HG02884 (cell line): ENCODE data around the gene TFPI.
"Not testable (repeated sequence)": the region's sequence is repeated elsewhere in the genome, so short reads cannot be mapped to it uniquely, and the experiment has no call there.

Experiments
- ATAC-seq: cut with Tn5 transposase; IDR thresholded peaks from one replicate; pipeline ENCODE4 v1.9.1; 2021; ENCODE audit warnings: mild to moderate bottlenecking, moderate library complexity; ENCODE audit not compliant: unreplicated experiment

TFPI gene

DNA sequence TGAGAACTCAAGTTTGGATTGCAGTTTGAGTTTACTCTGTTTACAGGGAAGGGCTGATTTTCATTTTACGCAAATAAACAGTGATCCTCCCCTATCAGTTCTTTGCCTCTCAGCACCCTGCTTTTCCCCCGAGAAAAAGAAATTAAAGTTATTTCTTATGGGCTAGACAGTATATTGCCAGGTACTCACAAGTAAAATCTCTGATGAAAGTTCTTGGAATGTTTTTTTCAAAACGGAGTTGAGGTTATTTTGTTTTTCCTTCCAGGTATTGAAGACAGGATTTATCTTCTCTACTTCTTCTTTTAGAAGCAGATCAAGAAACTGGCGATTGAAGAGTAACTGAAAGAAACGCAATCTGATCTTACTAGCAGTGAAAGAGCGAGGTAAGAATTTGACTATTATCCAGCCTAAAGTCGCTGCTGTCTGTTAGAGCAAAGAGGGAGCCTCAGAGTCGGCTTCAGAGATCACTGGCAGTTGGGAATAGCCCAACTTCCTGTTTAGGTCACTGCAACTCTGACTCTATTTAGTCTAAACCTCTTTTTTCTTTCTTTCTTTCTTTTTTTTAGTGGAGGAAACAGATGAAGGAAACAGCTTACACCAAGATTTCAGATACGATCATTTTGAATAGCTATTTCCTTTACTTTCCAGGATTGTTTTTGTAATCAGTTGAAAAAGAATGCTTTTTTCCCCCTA is at the start of gene TFPI:
TSS of gene TFPI (minus strand) at position 425 of the 693 bp plus-strand sequence. CDS start 50,667 bp downstream, outside the sequence.
- no peak for ATAC-seq

GRCh38 chr2:187594801-187595200 is 40.6 kb upstream of the TFPI start:
- no peak for ATAC-seq

DNA sequence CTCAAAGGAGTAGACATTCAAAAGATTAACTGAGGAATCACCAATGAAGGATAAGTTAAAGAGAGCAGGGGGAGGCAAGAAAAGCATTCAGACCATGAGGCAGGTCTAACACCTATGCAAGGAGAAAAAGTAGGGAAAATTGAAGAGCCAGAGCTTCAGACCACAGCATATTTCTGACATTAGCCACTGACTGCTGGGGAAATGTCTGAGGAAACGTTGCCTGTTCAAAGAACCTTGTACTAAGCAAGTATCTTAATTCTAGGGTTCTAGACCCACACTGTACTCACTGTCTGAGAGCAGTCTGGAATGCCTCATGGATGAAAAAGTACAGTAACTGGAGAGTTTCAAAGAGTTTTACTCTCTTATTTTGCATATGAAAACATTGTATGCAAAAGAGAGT is 39.5 kb upstream of the TFPI start:
- ATAC-seq = no peak

GRCh38 chr2:187593098-187593497 is 38.9 kb upstream of the TFPI start:
- ATAC-seq = no peak

DNA sequence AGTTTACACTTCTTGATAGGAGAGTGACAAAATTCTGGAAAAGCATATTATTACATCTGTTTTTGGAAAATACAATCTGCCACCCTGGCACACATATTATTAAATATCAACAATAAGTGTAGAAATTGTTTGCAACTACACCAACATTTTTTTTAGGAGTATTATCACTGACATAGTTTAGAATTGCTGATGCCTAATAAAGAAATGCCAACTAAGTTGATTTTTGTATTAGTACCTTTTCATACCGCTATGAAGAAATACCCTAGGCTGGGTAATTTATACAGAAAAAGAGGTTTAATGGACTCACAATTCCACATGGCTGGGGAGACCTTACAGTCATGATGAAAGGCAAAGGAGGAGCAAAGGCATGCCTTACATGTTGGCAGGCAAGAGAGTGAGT is 35.9 kb upstream of the TFPI start:
- ATAC-seq = no peak

DNA sequence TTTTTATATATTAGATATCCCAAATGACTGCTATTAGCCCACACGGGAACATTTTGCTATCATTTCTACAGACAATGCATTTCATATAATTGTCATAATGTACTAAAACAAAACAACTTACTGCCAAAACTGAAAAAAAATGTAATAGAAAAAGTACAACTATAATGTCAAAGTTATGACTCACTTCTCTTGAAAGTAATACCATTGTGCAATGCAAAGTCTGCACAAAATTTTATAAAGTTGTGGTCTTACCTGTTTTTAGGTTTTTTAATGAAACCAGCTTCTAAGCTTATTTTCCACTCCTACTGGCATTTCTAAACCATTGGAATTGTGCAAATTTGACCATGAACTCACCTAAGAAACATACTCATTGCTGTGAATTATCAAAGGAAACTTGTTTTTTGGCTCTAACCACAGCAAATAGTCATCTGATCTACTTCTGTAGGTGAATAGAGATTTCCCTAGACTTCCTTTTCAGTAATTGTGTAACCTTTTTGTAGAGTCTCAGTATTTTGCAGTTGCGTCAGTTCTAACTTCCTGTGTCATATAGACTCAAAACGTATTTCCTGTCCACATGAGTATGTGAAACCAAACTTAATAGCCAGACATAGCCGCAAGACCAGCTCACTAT is 31.9 kb upstream of the TFPI start:
- no peak for ATAC-seq

DNA sequence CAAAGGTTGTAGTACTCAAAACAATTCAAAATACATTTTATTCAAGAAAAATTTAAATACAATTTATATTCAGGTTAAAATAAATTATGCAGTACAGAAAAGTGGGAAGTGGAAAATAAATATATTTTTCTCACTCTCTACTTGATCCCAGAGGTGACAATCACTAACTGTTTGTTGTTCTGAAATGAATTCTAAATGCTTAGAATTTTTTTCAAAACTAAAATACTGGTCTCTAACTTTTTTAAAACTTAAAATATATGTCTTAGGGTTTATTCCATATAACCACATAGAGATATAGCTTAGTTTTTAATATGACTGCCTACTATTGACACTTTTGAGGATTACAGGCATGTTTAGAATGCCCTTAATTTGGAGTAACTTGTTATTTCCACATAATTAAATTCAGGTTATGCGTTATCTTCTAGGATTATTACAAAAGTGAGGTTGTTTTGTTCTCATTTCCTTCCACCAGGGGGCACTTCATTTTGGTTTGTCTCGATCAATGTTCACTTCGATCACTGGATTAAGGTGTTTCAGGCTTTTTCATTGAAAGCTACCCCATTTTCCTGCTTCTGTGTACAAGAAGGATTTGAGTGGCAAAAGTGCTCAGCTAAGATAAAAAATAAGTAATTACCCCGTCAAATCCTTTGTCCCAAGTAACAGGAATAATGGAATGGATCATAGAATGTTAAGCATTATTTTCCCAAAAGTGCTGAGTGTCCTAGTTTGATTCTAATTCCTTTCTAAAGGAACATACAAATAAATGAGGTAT is 27.1 kb upstream of the TFPI start:
- peak; percentile 56 for ATAC-seq

GRCh38 chr2:187580462-187581124 is 26.4 kb upstream of the TFPI start:
- ATAC-seq = peak; percentile 66

- no peak for ATAC-seq
Measured at GRCh38 chr2:187577310-187577709, 23.1 kb upstream of the TFPI start.

DNA sequence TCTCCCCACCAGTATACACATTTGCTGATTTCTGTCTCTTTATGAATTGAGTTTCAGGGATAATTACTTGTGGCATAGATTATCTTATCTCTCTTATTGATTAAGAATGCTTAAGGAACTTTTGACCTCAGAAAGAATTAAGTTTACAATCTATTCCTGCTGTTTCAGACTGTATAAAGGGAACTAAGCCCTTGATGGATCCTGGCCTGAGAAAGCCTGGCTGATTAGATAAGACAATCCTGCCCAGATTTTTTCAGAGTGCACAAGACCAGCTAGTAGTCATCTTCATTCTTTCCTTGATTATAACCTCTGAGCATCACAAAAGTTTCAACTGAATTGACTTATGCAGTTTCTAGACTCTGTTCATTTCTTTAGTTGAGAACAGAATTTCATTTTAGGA is 22.7 kb upstream of the TFPI start:
- ATAC-seq = no peak

- ATAC-seq = no peak
Measured at GRCh38 chr2:187575751-187576067, 21.5 kb upstream of the TFPI start.

GRCh38 chr2:187574969-187575750 is 20.9 kb upstream of the TFPI start:
- no peak for ATAC-seq

DNA sequence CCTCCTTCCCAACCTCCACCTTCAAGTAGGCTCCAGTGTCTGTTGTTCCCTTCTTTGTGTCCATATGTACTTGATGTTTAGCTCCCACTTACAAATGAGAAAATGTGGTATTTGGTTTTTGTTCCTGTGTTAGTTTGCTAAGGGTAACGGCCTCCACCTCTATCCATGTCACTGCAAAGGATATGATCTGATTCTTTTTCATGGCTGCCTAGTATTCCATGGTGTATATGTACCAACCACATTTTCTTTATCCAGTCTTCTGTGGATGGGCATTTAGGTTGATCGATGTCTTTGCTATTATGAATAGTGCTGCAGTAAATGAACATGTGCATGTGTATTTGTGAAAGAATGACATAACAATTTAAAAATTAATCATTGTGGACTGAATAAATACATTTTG is 19.5 kb upstream of the TFPI start:
- no peak for ATAC-seq

DNA sequence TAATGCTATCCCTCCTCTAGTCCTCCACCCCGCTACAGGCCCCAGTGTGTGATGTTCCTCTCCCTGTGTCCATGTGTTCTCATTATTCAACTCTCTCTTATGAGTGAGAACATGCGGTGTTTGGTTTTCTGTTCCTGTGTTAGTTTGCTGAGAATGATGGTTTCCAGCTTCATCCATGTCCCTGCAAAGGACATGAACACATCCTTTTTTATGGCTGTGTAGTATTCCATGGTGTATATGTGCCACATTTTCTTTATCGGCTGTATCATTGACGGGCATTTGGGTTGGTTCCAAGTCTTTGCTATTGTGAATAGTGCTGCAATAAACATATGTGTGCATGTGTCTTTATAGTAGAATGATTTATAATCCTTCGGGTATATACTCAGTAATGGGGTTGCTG is 17.8 kb upstream of the TFPI start:
- not testable (repeated sequence) for ATAC-seq

DNA sequence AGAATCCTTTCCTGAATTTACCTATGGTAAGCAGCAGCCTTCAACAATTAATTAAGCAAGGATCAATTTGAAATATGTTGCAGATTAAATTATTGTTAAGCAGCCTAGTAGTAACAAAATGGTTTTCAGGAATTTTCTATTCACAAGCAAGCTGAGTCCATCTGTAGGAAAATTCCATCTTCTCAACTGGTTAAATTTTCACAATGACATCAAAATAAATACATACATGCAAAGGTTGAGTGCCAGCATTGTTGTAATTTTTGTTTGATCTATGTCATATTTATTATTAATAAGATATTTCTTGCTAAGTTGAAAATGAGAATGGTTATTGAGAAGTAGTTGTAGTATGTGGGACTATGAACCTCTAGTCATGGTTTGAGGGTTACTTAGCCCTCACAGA is 15.3 kb upstream of the TFPI start:
- ATAC-seq = no peak

DNA sequence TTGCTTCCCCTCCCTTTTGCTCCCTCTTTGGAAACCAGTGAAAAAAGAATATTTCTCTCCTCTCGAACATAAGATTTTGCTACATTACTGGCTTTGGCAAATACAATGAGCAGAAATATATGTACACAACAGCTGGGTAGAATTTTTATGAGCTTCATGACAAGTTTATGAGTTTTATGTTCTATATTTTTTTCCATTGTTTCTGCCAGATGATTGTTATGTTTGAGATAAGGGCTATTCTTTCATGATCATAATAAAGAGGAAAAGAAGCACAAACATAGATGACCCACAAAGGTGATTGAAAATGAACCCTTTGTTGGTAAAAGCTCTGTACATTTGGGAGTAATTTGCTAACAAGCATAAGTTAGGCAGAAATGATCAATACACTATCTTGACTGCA is 14.8 kb upstream of the TFPI start:
- no peak for ATAC-seq

- no peak for ATAC-seq
Measured at GRCh38 chr2:187567126-187567525, 12.9 kb upstream of the TFPI start.

GRCh38 chr2:187566712-187567111 is 12.5 kb upstream of the TFPI start:
- ATAC-seq = no peak

GRCh38 chr2:187566266-187566665 is 12.0 kb upstream of the TFPI start:
- ATAC-seq = no peak

DNA sequence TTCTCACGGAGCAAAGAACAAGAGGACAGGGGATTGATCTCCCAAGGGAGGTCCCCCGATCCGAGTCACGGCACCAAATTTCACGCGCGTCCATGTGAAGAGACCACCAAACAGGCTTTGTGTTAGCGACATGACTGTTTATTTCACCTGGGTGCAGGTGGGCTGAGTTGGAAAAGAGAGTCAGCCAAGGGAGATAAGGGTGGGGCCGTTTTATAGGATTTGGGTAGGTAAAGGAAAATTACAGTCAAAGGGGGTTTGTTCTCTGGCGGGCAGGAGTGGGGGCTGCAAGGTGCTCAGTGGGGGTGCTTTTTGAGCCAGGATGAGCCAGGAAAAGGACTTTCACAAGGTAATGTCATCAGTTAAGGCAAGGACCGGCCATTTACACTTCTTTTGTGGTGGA is 11.4 kb upstream of the TFPI start:
- ATAC-seq = not testable (repeated sequence)

- ATAC-seq = not testable (repeated sequence)
Measured at GRCh38 chr2:187556493-187556892, 2.3 kb upstream of the TFPI start.
